Activated CD4-positive, CD25-positive, alpha-beta regulatory T cell treated with anti-CD3 and anti-CD28 coated beads, Interleukin-2, amount 50 U/mL, for 24 hours (primary cell): ENCODE data around the gene EFNA1.

Experiments used
- ATAC-seq, 2 donors: fragments of 150-1000 bp; cut with Tn5 transposase; one replicate each; pipeline ENCODE4 v1.10.0; 2021; ENCODE audit warnings: mild to moderate bottlenecking in 1 of 2, moderate library complexity in 1 of 2

EFNA1 gene

GRCh38 chr1:155175927-155176371 lies 48.3 kb downstream of the EFNA1 start:
- ATAC-seq = no peak

GRCh38 chr1:155176544-155177071 lies 48.9 kb downstream of the EFNA1 start:
- ATAC-seq = peak; percentile 27 to 40

- ATAC-seq = no peak
These were observed 49.7 kb downstream of the EFNA1 start for GRCh38 chr1:155177192-155177917.

DNA sequence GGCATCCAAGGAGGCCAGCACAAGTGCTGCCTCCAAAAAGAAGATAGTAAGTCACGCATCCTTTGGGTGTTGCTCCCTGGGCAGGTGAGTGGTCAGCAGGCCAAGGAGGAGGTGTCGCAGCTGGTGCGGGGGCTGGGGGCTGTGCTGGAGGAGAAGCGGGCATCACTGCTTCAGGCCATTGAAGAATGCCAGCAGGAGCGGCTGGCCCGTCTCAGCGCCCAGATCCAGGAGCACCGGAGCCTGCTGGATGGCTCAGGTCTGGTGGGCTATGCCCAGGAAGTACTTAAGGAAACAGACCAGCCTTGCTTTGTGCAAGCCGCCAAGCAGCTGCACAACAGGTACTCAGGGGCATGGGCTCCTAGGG lies 50.2 kb downstream of the EFNA1 start:
- ATAC-seq = no peak

GRCh38 chr1:155178441-155179111 lies 50.9 kb downstream of the EFNA1 start:
- ATAC-seq = no peak

- no peak for ATAC-seq
These were observed 51.7 kb downstream of the EFNA1 start for GRCh38 chr1:155179112-155180031.

DNA sequence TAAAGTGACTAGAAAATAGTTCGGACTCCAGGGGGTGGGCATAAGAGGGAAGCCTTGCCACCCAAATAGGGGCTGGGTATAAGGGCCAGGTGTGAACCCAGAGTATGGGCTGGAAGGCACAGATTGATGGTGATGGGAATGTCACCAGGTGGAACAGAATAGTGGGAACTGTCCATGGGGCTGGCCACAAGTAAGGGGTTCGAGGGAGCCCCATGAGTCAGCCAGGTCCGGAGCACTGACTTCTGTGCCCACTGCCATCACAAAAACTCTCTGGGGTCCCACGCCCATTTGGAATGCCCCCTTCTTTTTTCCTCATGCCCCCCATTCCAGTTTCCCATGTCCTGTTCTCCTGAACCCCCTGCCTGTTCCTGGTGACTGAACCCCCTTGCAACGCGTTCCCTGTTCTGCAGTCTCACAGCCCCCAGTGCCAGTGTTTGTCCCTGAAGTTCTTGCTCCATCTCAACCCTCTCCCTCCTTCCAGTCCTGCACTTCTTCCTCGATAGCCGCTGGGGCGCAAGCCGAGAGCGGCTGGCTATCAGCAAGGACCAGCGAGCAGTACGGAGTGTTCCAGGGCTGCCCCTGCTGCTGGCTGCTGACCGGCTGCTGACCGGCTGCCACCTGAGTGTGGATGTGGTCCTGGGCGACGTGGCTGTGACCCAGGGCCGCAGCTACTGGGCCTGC lies 53.8 kb downstream of the EFNA1 start:
- no peak for ATAC-seq

- ATAC-seq = no peak
These were observed 54.4 kb downstream of the EFNA1 start for GRCh38 chr1:155182052-155182550.

DNA sequence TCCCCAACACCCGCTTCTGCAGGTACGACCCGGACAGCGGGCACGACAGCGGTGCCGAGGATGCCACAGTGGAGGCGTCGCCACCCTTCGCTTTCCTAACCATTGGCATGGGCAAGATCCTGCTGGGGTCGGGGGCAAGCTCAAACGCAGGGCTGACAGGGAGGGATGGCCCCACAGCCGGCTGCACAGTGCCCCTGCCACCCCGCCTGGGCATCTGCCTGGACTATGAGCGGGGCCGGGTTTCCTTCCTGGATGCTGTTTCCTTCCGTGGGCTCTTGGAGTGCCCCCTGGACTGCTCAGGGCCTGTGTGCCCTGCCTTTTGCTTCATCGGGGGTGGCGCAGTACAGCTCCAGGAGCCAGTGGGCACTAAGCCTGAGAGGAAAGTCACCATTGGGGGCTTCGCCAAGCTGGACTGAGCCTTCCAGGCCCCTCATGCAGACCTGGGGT lies 56.1 kb downstream of the EFNA1 start:
- ATAC-seq = no peak

DNA sequence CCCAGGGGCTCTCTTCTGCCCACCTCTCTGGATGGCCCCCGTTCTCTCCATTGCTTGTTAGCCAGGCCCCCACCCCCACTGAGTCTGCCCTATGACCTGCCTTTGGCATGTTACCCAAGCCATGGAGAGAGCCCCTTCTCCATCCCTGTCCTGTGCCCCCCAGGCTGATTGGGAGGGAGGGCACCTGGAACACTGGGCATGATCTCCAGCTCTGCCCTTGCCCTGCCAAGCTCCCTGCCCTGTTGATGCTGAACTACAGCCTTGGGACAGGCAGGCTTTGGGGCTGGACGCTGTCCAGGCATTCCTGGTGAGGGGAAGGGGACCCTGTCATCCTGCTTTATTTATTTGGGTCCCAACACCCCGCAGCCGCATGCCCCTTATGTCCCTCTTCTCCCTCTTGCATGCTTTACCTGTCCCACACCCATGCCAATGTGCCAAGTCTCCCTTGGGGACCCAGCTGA lies 56.7 kb downstream of the EFNA1 start:
- ATAC-seq = no peak
